ENCODE data around the gene ANHX.

The ANHX gene

GRCh38 chr12:133202493-133203343, 33.0 kb downstream of the ANHX start:
- DNase-seq, result no peak

- no peak for DNase-seq
Measured at GRCh38 chr12:133201888-133202287, 33.8 kb downstream of the ANHX start.

GRCh38 chr12:133192847-133193246, 42.8 kb downstream of the ANHX start:
- DNase-seq, result no peak

GRCh38 chr12:133190176-133190575, 45.5 kb downstream of the ANHX start:
- DNase-seq, result no peak

GRCh38 chr12:133181238-133181959, 54.3 kb downstream of the ANHX start, which contains the start of gene ZNF268:
ZNF268 (plus strand) TSS chr12:133181495; CDS start chr12:133181998, 503 bp downstream.
- DNase-seq, result peak; percentile 92

GRCh38 chr12:133180669-133181068, 55.0 kb downstream of the ANHX start:
- DNase-seq, result no peak

- DNase-seq, result no peak
Measured at GRCh38 chr12:133174901-133175300, 60.8 kb downstream of the ANHX start.

- no peak for DNase-seq
Measured at GRCh38 chr12:133172491-133172890, 63.2 kb downstream of the ANHX start.

Measured in right hindlimb (tissue), 1 donor.